ENCODE data around the gene MYH7.

DNA sequence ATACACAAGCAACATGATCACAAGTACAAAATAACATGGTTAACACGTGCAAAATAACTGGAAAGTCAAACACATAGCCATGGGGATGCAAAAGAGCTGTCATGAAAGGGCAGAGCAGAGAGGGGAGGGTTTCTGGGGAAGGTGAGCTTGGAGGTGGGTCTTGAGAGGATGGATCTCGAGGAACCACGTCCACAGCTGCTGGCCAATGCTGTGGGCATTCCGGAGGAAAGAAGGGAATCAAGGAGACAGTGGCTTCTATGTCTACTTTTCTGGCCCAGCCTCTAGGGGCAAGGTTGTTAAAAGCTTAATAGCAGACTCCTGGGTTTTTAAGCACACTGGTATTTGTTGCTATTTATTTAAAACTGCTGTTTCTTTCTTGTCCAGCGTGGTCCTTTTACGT lies 8.4 kb upstream of the MYH7 start:
- TF ChIP-seq, protein P1, sequence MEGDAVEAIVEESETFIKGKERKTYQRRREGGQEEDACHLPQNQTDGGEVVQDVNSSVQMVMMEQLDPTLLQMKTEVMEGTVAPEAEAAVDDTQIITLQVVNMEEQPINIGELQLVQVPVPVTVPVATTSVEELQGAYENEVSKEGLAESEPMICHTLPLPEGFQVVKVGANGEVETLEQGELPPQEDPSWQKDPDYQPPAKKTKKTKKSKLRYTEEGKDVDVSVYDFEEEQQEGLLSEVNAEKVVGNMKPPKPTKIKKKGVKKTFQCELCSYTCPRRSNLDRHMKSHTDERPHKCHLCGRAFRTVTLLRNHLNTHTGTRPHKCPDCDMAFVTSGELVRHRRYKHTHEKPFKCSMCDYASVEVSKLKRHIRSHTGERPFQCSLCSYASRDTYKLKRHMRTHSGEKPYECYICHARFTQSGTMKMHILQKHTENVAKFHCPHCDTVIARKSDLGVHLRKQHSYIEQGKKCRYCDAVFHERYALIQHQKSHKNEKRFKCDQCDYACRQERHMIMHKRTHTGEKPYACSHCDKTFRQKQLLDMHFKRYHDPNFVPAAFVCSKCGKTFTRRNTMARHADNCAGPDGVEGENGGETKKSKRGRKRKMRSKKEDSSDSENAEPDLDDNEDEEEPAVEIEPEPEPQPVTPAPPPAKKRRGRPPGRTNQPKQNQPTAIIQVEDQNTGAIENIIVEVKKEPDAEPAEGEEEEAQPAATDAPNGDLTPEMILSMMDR (IDR thresholded peaks at IDR 0.05) = no peak
- TF ChIP-seq POLR2A (IDR thresholded peaks at IDR 0.05) = no peak
- TF ChIP-seq POLR2AphosphoS5 (IDR thresholded peaks at IDR 0.05) = no peak
